ENCODE results near the gene SMC4.

The SMC4 gene

DNA sequence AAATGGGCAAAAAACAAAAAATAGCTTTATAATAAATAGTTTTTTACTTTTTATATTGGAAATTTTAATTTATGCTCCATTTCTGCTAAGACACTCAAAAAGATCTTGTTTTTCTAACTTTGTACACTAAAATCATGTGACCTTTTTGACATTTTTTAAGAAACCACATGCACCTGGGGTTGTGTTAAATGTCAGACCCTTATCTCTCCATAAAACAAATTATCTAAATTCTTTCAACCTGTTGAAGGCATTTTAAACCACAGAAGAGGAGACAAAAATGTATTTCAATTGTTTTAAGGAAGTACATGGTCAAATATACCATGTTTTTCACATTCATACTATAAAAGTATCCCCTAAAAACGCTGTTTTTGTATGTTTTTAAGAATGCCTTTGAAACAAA is 29.7 kb upstream of the SMC4 start:
- H2AFZ ChIP-seq: no peak overlapping the region
- no peaks in the 10 kb centered on the region for H3K36me3 ChIP-seq (ENCODE audit: control insufficient read depth, insufficient read depth, low read length)
- H3K9me3 ChIP-seq (ENCODE audit: control insufficient read depth, low read length): no peaks in the 10 kb centered on the region
- no peak overlapping the region for H3K4me2 ChIP-seq (ENCODE audit: low read length)
- TF ChIP-seq, protein P1, sequence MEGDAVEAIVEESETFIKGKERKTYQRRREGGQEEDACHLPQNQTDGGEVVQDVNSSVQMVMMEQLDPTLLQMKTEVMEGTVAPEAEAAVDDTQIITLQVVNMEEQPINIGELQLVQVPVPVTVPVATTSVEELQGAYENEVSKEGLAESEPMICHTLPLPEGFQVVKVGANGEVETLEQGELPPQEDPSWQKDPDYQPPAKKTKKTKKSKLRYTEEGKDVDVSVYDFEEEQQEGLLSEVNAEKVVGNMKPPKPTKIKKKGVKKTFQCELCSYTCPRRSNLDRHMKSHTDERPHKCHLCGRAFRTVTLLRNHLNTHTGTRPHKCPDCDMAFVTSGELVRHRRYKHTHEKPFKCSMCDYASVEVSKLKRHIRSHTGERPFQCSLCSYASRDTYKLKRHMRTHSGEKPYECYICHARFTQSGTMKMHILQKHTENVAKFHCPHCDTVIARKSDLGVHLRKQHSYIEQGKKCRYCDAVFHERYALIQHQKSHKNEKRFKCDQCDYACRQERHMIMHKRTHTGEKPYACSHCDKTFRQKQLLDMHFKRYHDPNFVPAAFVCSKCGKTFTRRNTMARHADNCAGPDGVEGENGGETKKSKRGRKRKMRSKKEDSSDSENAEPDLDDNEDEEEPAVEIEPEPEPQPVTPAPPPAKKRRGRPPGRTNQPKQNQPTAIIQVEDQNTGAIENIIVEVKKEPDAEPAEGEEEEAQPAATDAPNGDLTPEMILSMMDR (IDR thresholded peaks at IDR 0.05): no peak
- H3K9ac ChIP-seq: no peak overlapping the region
- H3K79me2 ChIP-seq: no peaks in the 10 kb centered on the region
- H3K27me3 ChIP-seq (ENCODE audit: control insufficient read depth, insufficient read depth, low read length): no peaks in the 10 kb centered on the region
- no peak overlapping the region for H3K4me3 ChIP-seq (ENCODE audit: low read depth, low read length)
- H3K4me1 ChIP-seq: no peaks in the 10 kb centered on the region
- no peak overlapping the region for H3K27ac ChIP-seq

DNA sequence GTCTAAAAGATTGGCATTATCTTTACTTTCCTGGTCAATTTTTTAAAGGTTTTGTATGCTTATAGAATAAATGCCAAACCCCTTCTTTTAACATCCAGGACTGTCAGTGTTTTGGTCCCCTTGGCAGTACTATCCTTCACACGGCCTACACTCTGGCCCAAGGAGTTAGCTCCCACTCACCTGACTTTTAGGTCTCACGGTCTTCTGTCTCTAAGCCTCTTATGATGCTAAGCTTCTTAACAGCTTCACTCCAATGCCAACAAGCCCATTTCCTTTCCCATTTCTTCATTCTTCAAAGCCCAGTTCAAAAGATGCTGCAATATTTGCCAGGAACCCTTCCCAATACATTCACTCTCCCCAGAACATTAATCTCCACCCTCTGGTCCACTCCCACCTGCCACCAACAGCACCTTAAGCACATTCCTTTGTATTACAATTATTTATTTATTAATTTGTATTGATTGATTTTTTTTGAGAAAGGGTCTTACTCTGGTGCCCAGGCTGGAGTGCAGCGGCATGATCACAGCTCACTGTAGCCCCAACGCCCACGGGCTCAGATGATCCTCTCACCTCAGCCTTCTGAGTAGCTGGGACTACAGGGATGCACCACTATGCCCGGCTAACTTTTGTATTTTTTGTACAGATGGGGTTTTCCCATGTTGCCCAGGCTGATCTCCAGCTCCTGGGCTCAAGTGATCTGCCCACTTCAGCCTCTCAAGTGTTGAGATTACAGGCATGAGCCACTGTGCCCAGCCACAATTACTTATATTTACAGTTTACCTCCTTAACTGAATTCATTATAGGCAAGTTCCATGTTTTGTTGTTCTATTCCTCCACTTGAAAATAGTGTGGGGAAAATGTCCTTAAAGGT is 28.2 kb upstream of the SMC4 start:
- no peak overlapping the region for H3K27ac ChIP-seq
- H3K9ac ChIP-seq: no peak overlapping the region
- no peak overlapping the region for H3K4me2 ChIP-seq (ENCODE audit: low read length)
- H3K79me2 ChIP-seq: no peaks in the 10 kb centered on the region
- H3K27me3 ChIP-seq (ENCODE audit: control insufficient read depth, insufficient read depth, low read length): no peaks in the 10 kb centered on the region
- H3K36me3 ChIP-seq (ENCODE audit: control insufficient read depth, insufficient read depth, low read length): no peaks in the 10 kb centered on the region
- H3K4me3 ChIP-seq (ENCODE audit: low read depth, low read length): no peak overlapping the region
- TF ChIP-seq, protein P1 (IDR thresholded peaks at IDR 0.05): no peak
- no peaks in the 10 kb centered on the region for H3K9me3 ChIP-seq (ENCODE audit: control insufficient read depth, low read length)
- no peaks in the 10 kb centered on the region for H3K4me1 ChIP-seq
- no peak overlapping the region for H2AFZ ChIP-seq

DNA sequence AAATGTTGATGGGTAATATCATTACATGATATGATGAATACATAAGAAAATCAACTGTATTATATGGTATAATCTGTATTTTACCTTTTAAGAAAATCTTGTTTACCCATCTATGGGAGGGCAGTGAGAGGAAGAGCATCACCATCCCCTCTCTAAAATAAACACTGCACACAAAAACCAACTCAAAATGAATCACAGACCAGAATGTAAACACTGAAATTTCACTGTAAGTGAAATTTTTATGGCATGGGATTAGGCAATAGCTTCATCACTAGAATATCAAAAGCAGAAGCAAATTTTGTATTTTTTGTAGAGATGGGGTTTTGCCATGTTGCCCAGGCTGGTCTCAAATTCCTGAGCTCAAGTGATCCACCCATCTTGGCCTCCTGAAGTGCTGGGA is 26.7 kb upstream of the SMC4 start:
- Histone ChIP-seq H3K27ac (no peak overlapping the region), H3K9ac (no peak overlapping the region), H3K4me3 (ENCODE audit: low read depth, low read length) (no peak overlapping the region), H3K79me2 (no peaks in the 10 kb centered on the region), H3K4me1 (no peaks in the 10 kb centered on the region), H3K36me3 (ENCODE audit: control insufficient read depth, insufficient read depth, low read length) (no peaks in the 10 kb centered on the region), H3K4me2 (ENCODE audit: low read length) (no peak overlapping the region), H3K27me3 (ENCODE audit: control insufficient read depth, insufficient read depth, low read length) (no peaks in the 10 kb centered on the region), H3K9me3 (ENCODE audit: control insufficient read depth, low read length) (no peaks in the 10 kb centered on the region), H2AFZ (no peak overlapping the region)
- TF ChIP-seq, protein P1 (IDR thresholded peaks at IDR 0.05): no peak

DNA sequence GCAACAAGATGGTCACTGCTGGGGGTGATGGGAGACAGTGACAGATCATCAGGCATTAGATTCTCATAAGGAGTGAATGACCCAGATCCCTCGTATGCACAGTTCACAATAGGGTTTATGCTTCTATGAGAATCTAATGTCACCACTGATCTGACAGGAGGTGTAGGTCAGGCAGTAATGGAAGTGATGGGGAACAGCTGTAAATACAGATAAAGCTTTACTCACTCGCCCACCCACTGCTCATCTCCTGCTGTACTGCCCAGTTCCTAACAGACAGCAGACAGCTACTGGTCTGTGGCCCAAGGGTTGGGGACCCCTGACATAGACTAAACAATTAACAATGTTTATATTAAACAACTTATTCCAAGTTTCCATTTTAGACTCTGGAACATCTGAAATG is 25.8 kb upstream of the SMC4 start:
- Histone ChIP-seq H3K36me3 (ENCODE audit: control insufficient read depth, insufficient read depth, low read length) (no peaks in the 10 kb centered on the region), H2AFZ (no peak overlapping the region), H3K4me3 (ENCODE audit: low read depth, low read length) (no peak overlapping the region), H3K4me1 (no peaks in the 10 kb centered on the region), H3K27ac (no peak overlapping the region), H3K9ac (no peak overlapping the region), H3K4me2 (ENCODE audit: low read length) (no peak overlapping the region), H3K79me2 (no peaks in the 10 kb centered on the region), H3K27me3 (ENCODE audit: control insufficient read depth, insufficient read depth, low read length) (no peaks in the 10 kb centered on the region), H3K9me3 (ENCODE audit: control insufficient read depth, low read length) (no peaks in the 10 kb centered on the region)
- TF ChIP-seq, protein P1 (IDR thresholded peaks at IDR 0.05): no peak

DNA sequence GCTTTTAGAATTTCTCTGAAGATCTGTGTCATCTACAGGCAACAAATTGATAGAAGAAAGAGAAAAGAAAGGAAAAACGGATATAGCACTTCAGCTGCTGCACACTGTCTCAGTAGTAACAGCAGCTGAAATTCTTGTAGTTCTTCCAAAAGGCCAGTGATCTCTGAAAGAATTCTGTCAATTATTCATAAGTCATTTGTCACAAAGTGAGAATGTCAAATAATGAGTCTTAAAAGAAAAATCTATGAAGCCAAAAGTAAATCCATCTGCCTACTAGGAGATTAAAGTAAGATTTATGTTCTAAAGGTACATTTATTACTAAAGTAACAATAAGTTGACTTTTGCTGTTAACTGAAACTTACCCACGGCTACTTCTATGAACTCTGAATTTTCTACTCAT is 25.0 kb upstream of the SMC4 start:
- Histone ChIP-seq H3K9ac (no peak overlapping the region), H3K27me3 (ENCODE audit: control insufficient read depth, insufficient read depth, low read length) (no peaks in the 10 kb centered on the region), H3K4me2 (ENCODE audit: low read length) (no peak overlapping the region), H2AFZ (no peak overlapping the region), H3K36me3 (ENCODE audit: control insufficient read depth, insufficient read depth, low read length) (no peaks in the 10 kb centered on the region), H3K4me3 (ENCODE audit: low read depth, low read length) (no peak overlapping the region), H3K4me1 (no peaks in the 10 kb centered on the region), H3K27ac (no peak overlapping the region), H3K79me2 (no peaks in the 10 kb centered on the region), H3K9me3 (ENCODE audit: control insufficient read depth, low read length) (no peaks in the 10 kb centered on the region)
- TF ChIP-seq, protein P1 (IDR thresholded peaks at IDR 0.05): no peak

Data from parathyroid adenoma (tissue), 2 donors.